ENCODE measurements around the gene TRIM22. TPM values are rescaled to one million over a fixed set of nuclear protein-coding genes. Genes with fewer than 3 reads are reported as not detected.

The TRIM22 gene
- total and polyA plus RNA-seq, 9 donors = 31.0 to 84.4 (median 68.5) TPM

- TF ChIP-seq EP300 (IDR thresholded peaks at IDR 0.05) (no peak), CTCF (IDR thresholded peaks at IDR 0.05) (no peak), POLR2A (IDR thresholded peaks at IDR 0.05) (no peak)
- intact Hi-C loops (cut with DNase I) = no loop called here
- WGBS, 3 donors = 92 to 93% (median 92%) methylated on average over 7 of the region's 7 CpGs
- no peaks in the 10 kb centered on the region for H3K27me3 ChIP-seq
- H3K4me1 ChIP-seq (ENCODE audit: insufficient read depth) = peaks cover 7% of the 10 kb centered on the region
- no peaks in the 10 kb centered on the region for H3K9me3 ChIP-seq
- H3K36me3 ChIP-seq = no peaks in the 10 kb centered on the region
- H3K4me3 ChIP-seq = no peak overlapping the region
- DNase-seq = no peak
- no peak overlapping the region for H3K27ac ChIP-seq
Measured at GRCh38 chr11:5698281-5698680, 8.7 kb downstream of the TRIM22 start.

- no peak for TF ChIP-seq POLR2A (IDR thresholded peaks at IDR 0.05)
- Histone ChIP-seq H3K27ac (no peak overlapping the region), H3K9me3 (no peaks in the 10 kb centered on the region), H3K27me3 (no peaks in the 10 kb centered on the region), H3K36me3 (no peaks in the 10 kb centered on the region), H3K4me3 (no peak overlapping the region), H3K4me1 (ENCODE audit: insufficient read depth) (peaks cover 6% of the 10 kb centered on the region)
- DNase-seq = no peak
- WGBS, 3 donors = 92 to 97% (median 94%) methylated on average over 10 of the region's 10 CpGs
- intact Hi-C loops (cut with DNase I) = no loop called here
Measured at GRCh38 chr11:5700421-5701054, 10.9 kb downstream of the TRIM22 start.

GRCh38 chr11:5701055-5701577 is 11.5 kb downstream of the TRIM22 start:
- intact Hi-C loops (cut with DNase I) = no loop called here
- TF ChIP-seq POLR2A (IDR thresholded peaks at IDR 0.05) (no peak), EP300 (IDR thresholded peaks at IDR 0.05) (no peak), CTCF (IDR thresholded peaks at IDR 0.05) (no peak)
- no peak for DNase-seq
- no peaks in the 10 kb centered on the region for H3K27me3 ChIP-seq
- H3K27ac ChIP-seq = no peak overlapping the region
- peaks cover 4% of the 10 kb centered on the region for H3K4me1 ChIP-seq (ENCODE audit: insufficient read depth)
- 74 to 87% (median 75%) methylated on average over 3 of the region's 3 CpGs for WGBS, 3 donors
- H3K9me3 ChIP-seq = no peaks in the 10 kb centered on the region
- no peaks in the 10 kb centered on the region for H3K36me3 ChIP-seq
- no peak overlapping the region for H3K4me3 ChIP-seq

- Histone ChIP-seq H3K27me3 (no peaks in the 10 kb centered on the region), H3K4me3 (no peak overlapping the region), H3K36me3 (no peaks in the 10 kb centered on the region), H3K27ac (no peak overlapping the region), H3K9me3 (no peaks in the 10 kb centered on the region), H3K4me1 (ENCODE audit: insufficient read depth) (no peaks in the 10 kb centered on the region)
- 91 to 93% (median 92%) methylated on average over 2 of the region's 2 CpGs for WGBS, 3 donors
- TF ChIP-seq CTCF (IDR thresholded peaks at IDR 0.05) (no peak), EP300 (IDR thresholded peaks at IDR 0.05) (no peak), POLR2A (IDR thresholded peaks at IDR 0.05) (no peak)
- DNase-seq = no peak
- intact Hi-C loops (cut with DNase I) = no loop called here
Measured at GRCh38 chr11:5703741-5704536, 14.3 kb downstream of the TRIM22 start.

- no peaks in the 10 kb centered on the region for H3K27me3 ChIP-seq
- H3K4me3 ChIP-seq = no peak overlapping the region
- intact Hi-C loops (cut with DNase I) = no loop called here
- peaks cover 2% of the 10 kb centered on the region for H3K36me3 ChIP-seq
- WGBS, 3 donors = 91 to 95% (median 92%) methylated on average over 4 of the region's 4 CpGs
- no peak for TF ChIP-seq POLR2A (IDR thresholded peaks at IDR 0.05)
- no peak for TF ChIP-seq EP300 (IDR thresholded peaks at IDR 0.05)
- no peak for TF ChIP-seq CTCF (IDR thresholded peaks at IDR 0.05)
- no peaks in the 10 kb centered on the region for H3K9me3 ChIP-seq
- H3K4me1 ChIP-seq (ENCODE audit: insufficient read depth) = no peaks in the 10 kb centered on the region
- no peak for DNase-seq
- H3K27ac ChIP-seq = no peak overlapping the region
Measured at GRCh38 chr11:5705688-5706087, 16.1 kb downstream of the TRIM22 start.

All from ovary (tissue), 9 donors.